ENCODE measurements around the gene MRPS12. TPM values are rescaled to one million over a fixed set of nuclear protein-coding genes. Genes with fewer than 3 reads are reported as not detected.
A peak's percentile ranks its signal among the peaks of the same experiment; 100 is the strongest.

MRPS12 gene
- total and polyA plus RNA-seq, 2 of the 13 experiments (the other 11 are each of a cell fraction or from before 2014, with no cell fraction given): 27.5 to 54.8 TPM

DNA sequence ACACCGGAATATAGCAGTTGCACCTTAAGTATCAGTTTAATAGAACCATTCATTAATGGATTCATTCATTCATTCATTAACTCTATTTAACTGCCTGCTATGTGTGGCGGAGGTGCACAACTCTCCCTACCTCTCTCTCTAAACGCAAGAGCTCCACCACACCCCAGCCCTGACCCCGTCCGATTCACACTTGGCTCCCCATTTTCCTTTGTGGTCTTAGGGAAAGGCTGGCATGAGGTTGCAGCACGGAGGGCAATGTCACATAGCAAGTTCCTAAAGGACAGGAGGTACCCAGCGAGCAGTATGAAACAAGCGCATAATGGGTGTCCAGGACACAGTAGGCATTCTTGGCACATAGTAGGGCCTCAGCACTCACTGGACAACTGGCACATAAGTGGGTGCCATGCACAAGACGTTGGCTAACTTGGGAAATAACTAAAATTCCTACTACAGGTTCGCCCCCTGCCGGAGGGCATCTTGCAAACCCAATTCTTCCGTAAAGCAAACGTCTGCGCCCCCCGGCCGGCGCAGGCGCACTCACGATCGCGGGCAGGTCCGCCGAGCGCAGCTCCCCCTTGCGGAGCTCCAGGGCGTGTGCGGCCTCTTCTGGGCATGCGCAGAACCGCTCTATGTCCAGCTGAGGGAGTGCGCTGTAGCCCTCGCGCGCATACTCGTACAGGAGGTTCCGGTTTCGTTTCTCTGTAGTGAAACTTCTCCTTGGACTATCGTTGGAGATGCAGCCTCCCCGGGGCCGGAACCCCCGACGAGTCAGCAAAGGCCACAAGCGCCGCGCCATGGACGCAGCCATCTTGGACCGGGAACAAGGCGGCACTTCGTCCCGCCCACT lies 592 bp upstream of the MRPS12 start, which contains the start of gene SARS2 (continued):
- TF ChIP-seq MAFK (conservative IDR thresholded peaks at IDR 0.05 in 1 of 2, IDR thresholded peaks at IDR 0.05 in 1 of 2; ENCODE audit: low read length in 2 of 2): no peak
- TF ChIP-seq, protein P1, sequence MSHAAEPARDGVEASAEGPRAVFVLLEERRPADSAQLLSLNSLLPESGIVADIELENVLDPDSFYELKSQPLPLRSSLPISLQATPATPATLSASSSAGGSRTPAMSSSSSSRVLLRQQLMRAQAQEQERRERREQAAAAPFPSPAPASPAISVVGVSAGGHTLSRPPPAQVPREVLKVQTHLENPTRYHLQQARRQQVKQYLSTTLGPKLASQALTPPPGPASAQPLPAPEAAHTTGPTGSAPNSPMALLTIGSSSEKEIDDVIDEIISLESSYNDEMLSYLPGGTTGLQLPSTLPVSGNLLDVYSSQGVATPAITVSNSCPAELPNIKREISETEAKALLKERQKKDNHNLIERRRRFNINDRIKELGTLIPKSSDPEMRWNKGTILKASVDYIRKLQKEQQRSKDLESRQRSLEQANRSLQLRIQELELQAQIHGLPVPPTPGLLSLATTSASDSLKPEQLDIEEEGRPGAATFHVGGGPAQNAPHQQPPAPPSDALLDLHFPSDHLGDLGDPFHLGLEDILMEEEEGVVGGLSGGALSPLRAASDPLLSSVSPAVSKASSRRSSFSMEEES (CRISPR knock-in tag; IDR thresholded peaks at IDR 0.05): no peak
- TF ChIP-seq MXD4 (CRISPR knock-in tag; IDR thresholded peaks at IDR 0.05): peak; percentile 41; the same call in 1 of the 2 replicates
- TF ChIP-seq KAT8 (CRISPR knock-in tag; IDR thresholded peaks at IDR 0.05): peak; percentile 94
- no peak for TF ChIP-seq SNAPC5 (CRISPR knock-in tag; IDR thresholded peaks at IDR 0.05; ENCODE audit: borderline replicate concordance)
- TF ChIP-seq CEBPB (IDR thresholded peaks at IDR 0.05; ENCODE audit: borderline replicate concordance, low read depth, low read length): peak; percentile 31; the same call in 1 of the 2 replicates
- no peak for TF ChIP-seq HNRNPH1 (optimal IDR thresholded peaks at IDR 0.05; ENCODE audit: low read depth, low read length)
- TF ChIP-seq MEIS1 (CRISPR knock-in tag; IDR thresholded peaks at IDR 0.05; ENCODE audit: borderline replicate concordance): no peak
- no peak for TF ChIP-seq ZMAT5 (CRISPR knock-in tag; IDR thresholded peaks at IDR 0.05; ENCODE audit: borderline replicate concordance, low read depth)
- no peak for TF ChIP-seq ZNF512 (CRISPR knock-in tag; IDR thresholded peaks at IDR 0.05)
- TF ChIP-seq ZGPAT (CRISPR knock-in tag; IDR thresholded peaks at IDR 0.05): peak; percentile 83
- no peak for TF ChIP-seq RAD51 (IDR thresholded peaks at IDR 0.05; ENCODE audit: borderline replicate concordance)
- no peak for TF ChIP-seq ZNF512B (CRISPR knock-in tag; IDR thresholded peaks at IDR 0.05; ENCODE audit: borderline replicate concordance)
- TF ChIP-seq EP300 (IDR thresholded peaks at IDR 0.05; ENCODE audit: low read depth in 2 of 2, low read length in 2 of 2): 0 out of 4 replicates have a peak, but pooled peaks of 1 of the 2 experiments have one; percentile 39
- TF ChIP-seq EP300 (CRISPR knock-in tag; IDR thresholded peaks at IDR 0.05; ENCODE audit: borderline replicate concordance): no peak; the same call in 1 of the 2 replicates
- no peak for TF ChIP-seq TEAD2 (CRISPR knock-in tag; IDR thresholded peaks at IDR 0.05)
- peak; percentile 25 for TF ChIP-seq PTBP1 (IDR thresholded peaks at IDR 0.05; ENCODE audit: low read depth, low read length, poor library complexity, severe bottlenecking)
- 0 out of 2 replicates have a peak, but pooled peaks have one; percentile 14 for TF ChIP-seq BHLHE40 (IDR thresholded peaks at IDR 0.05; ENCODE audit: low read length)
- TF ChIP-seq KLF15 (CRISPR knock-in tag; IDR thresholded peaks at IDR 0.05; ENCODE audit: borderline replicate concordance): no peak
- TF ChIP-seq BRCA1 (CRISPR knock-in tag; IDR thresholded peaks at IDR 0.05): no peak
- TF ChIP-seq XRCC5 (optimal IDR thresholded peaks at IDR 0.05; ENCODE audit: low read length): peak; percentile 96
